Epithelial cell of esophagus (primary cell): ENCODE results near the gene MESP1.

Source experiments
- DNase-seq: peaks from one replicate; pipeline ENCODE4 v3.0.0; 2010; ENCODE audit warnings: low read depth
- H3K4me3 ChIP-seq: 2 replicates; pipeline ENCODE4 v1.5.1; 2011; ENCODE audit warnings: mild to moderate bottlenecking, low read length, control low read depth
- CTCF ChIP-seq: IDR thresholded peaks from 2 replicates; pipeline ENCODE4 v1.5.1; 2011; ENCODE audit warnings: low read depth, mild to moderate bottlenecking, low read length, control low read depth, inconsistent platforms; ENCODE audit not compliant: insufficient read depth; ENCODE audit errors: missing control alignments

The MESP1 gene

GRCh38 chr15:89750560-89751542, at the start of gene MESP1:
Gene MESP1 (minus strand): TSS chr15:89751249. CDS start chr15:89751231, 18 bp downstream.
- TF ChIP-seq CTCF = peak; percentile 55
- peak within 1 kb of the TSS; percentile 27 for H3K4me3 ChIP-seq
- DNase-seq = peak; percentile 87

- no peak overlapping the region for H3K4me3 ChIP-seq
- DNase-seq = no peak
- no peak for TF ChIP-seq CTCF
These were observed 49.0 kb upstream of the MESP1 start for GRCh38 chr15:89799918-89800498.

GRCh38 chr15:89799011-89799911, 48.2 kb upstream of the MESP1 start:
- TF ChIP-seq CTCF = no peak
- DNase-seq = no peak

GRCh38 chr15:89797678-89798201, 46.7 kb upstream of the MESP1 start:
- no peak for TF ChIP-seq CTCF
- no peak for DNase-seq
- no peak overlapping the region for H3K4me3 ChIP-seq

More at GRCh38 chr15:89799011-89799911, 48.2 kb upstream of the MESP1 start:
- H3K4me3 ChIP-seq = no peak overlapping the region

- H3K4me3 ChIP-seq = no peak overlapping the region
- TF ChIP-seq CTCF = no peak
- no peak for DNase-seq
These were observed 44.9 kb upstream of the MESP1 start for GRCh38 chr15:89795996-89796395.

GRCh38 chr15:89794627-89795241, 43.7 kb upstream of the MESP1 start:
- H3K4me3 ChIP-seq = no peak overlapping the region
- peak; percentile 41 for DNase-seq
- no peak for TF ChIP-seq CTCF
